ACC112 (cell line): ENCODE data around the gene PRKCZ.
"Not testable (repeated sequence)": the region's sequence is repeated elsewhere in the genome, so short reads cannot be mapped to it uniquely, and the experiment has no call there.

Experiments used
- H2AFZ ChIP-seq: fragments of 200-600 bp; sonication (generic); one replicate; pipeline ENCODE4 v1.6.0; 2017; ENCODE audit warnings: antibody characterized with exemption, low read length; ENCODE audit not compliant: unreplicated experiment
- H3K27ac ChIP-seq: fragments of 200-600 bp; sonication (generic); 2 replicates; pipeline ENCODE4 v1.5.1; 2014; ENCODE audit warnings: low read depth, mild to moderate bottlenecking, antibody characterized with exemption, low read length, moderate library complexity
- H3K27me3 ChIP-seq: fragments of 200-600 bp; sonication (generic); 2 replicates; pipeline ENCODE4 v1.6.1; 2014; ENCODE audit warnings: mild to moderate bottlenecking, antibody characterized with exemption, low read length, moderate library complexity, mixed read lengths; ENCODE audit not compliant: insufficient read depth
- H3K36me3 ChIP-seq: fragments of 200-600 bp; sonication (generic); 2 replicates; pipeline ENCODE4 v1.6.1; 2016; ENCODE audit warnings: mild to moderate bottlenecking, antibody characterized with exemption, low read length, moderate library complexity, mixed read lengths; ENCODE audit not compliant: insufficient read depth
- H3K4me1 ChIP-seq: fragments of 200-600 bp; sonication (generic); one replicate; pipeline ENCODE4 v1.6.1; 2016; ENCODE audit warnings: low read length, mixed read lengths; ENCODE audit not compliant: insufficient read depth, unreplicated experiment, control insufficient read depth
- H3K4me3 ChIP-seq: fragments of 200-600 bp; sonication (generic); 2 replicates; pipeline ENCODE4 v1.5.1; 2014; ENCODE audit warnings: mild to moderate bottlenecking, low read depth, low read length
- H3K79me2 ChIP-seq: fragments of 200-600 bp; sonication (generic); one replicate; pipeline ENCODE4 v1.6.0; 2016; ENCODE audit warnings: low read length; ENCODE audit not compliant: control insufficient read depth, unreplicated experiment, insufficient read depth

The PRKCZ gene

GRCh38 chr1:2088458-2088857 is 38.2 kb downstream of the PRKCZ start:
- Histone ChIP-seq H3K27ac (no peak overlapping the region), H3K27me3 (peaks cover 20% of the 10 kb centered on the region; the same call in 1 of the 2 replicates), H3K79me2 (no peaks in the 10 kb centered on the region)

GRCh38 chr1:2089051-2089450 is 38.8 kb downstream of the PRKCZ start:
- Histone ChIP-seq H3K27ac (no peak overlapping the region), H2AFZ (no peak overlapping the region), H3K4me1 (peaks cover 4% of the 10 kb centered on the region)

More at GRCh38 chr1:2088458-2088857, 38.2 kb downstream of the PRKCZ start:
- no peak overlapping the region for H3K4me3 ChIP-seq
- H2AFZ ChIP-seq = no peak overlapping the region
- peaks cover 4% of the 10 kb centered on the region for H3K4me1 ChIP-seq
- H3K36me3 ChIP-seq = no peaks in the 10 kb centered on the region

GRCh38 chr1:2090216-2090890 is 40.1 kb downstream of the PRKCZ start:
- Histone ChIP-seq H3K4me3 (no peak overlapping the region), H2AFZ (no peak overlapping the region), H3K27me3 (peaks cover 20% of the 10 kb centered on the region; the same call in 1 of the 2 replicates), H3K4me1 (peaks cover 4% of the 10 kb centered on the region), H3K79me2 (no peaks in the 10 kb centered on the region), H3K27ac (no peak overlapping the region), H3K36me3 (no peaks in the 10 kb centered on the region)

More at GRCh38 chr1:2089051-2089450, 38.8 kb downstream of the PRKCZ start:
- Histone ChIP-seq H3K27me3 (peaks cover 20% of the 10 kb centered on the region; the same call in 1 of the 2 replicates), H3K36me3 (no peaks in the 10 kb centered on the region), H3K79me2 (no peaks in the 10 kb centered on the region), H3K4me3 (no peak overlapping the region)

- H3K27me3 ChIP-seq = peaks cover 13% of the 10 kb centered on the region; the same call in 1 of the 2 replicates
- no peak overlapping the region for H3K27ac ChIP-seq
- H3K4me3 ChIP-seq = no peak overlapping the region
- no peaks in the 10 kb centered on the region for H3K79me2 ChIP-seq
- peaks cover 4% of the 10 kb centered on the region for H3K4me1 ChIP-seq
- H2AFZ ChIP-seq = no peak overlapping the region
- no peaks in the 10 kb centered on the region for H3K36me3 ChIP-seq
These were observed 41.7 kb downstream of the PRKCZ start for GRCh38 chr1:2091611-2092604.

- Histone ChIP-seq H3K36me3 (no peaks in the 10 kb centered on the region), H3K27ac (no peak overlapping the region), H2AFZ (no peak overlapping the region), H3K79me2 (no peaks in the 10 kb centered on the region), H3K27me3 (peaks cover 5% of the 10 kb centered on the region; the same call in 1 of the 2 replicates), H3K4me1 (peaks cover 1% of the 10 kb centered on the region), H3K4me3 (no peak overlapping the region)
These were observed 42.8 kb downstream of the PRKCZ start for GRCh38 chr1:2093055-2093454.

- Histone ChIP-seq H3K4me1 (no peaks in the 10 kb centered on the region), H3K79me2 (no peaks in the 10 kb centered on the region), H3K36me3 (no peaks in the 10 kb centered on the region), H2AFZ (no peak overlapping the region), H3K27me3 (peaks cover 4% of the 10 kb centered on the region; the same call in 1 of the 2 replicates), H3K27ac (no peak overlapping the region), H3K4me3 (no peak overlapping the region)
These were observed 43.4 kb downstream of the PRKCZ start for GRCh38 chr1:2093636-2094035.

- not testable (repeated sequence) for H3K36me3 ChIP-seq, H3K27ac ChIP-seq, H3K4me1 ChIP-seq, H3K4me3 ChIP-seq, H2AFZ ChIP-seq, H3K27me3 ChIP-seq, H3K79me2 ChIP-seq
These were observed 44.3 kb downstream of the PRKCZ start for GRCh38 chr1:2094269-2095158.

- Histone ChIP-seq H3K27me3 (peaks cover 1% of the 10 kb centered on the region; the same call in 1 of the 2 replicates), H3K4me3 (no peak overlapping the region), H2AFZ (no peak overlapping the region), H3K79me2 (no peaks in the 10 kb centered on the region), H3K4me1 (no peaks in the 10 kb centered on the region), H3K36me3 (no peaks in the 10 kb centered on the region), H3K27ac (no peak overlapping the region)
These were observed 45.2 kb downstream of the PRKCZ start for GRCh38 chr1:2095394-2095793.

GRCh38 chr1:2095981-2096736 is 45.9 kb downstream of the PRKCZ start:
- no peaks in the 10 kb centered on the region for H3K36me3 ChIP-seq

More at GRCh38 chr1:2095981-2096736, 45.9 kb downstream of the PRKCZ start:
- Histone ChIP-seq H2AFZ (no peak overlapping the region), H3K27ac (no peak overlapping the region), H3K4me3 (no peak overlapping the region), H3K27me3 (peaks cover 4% of the 10 kb centered on the region; the same call in 1 of the 2 replicates), H3K4me1 (no peaks in the 10 kb centered on the region), H3K79me2 (no peaks in the 10 kb centered on the region)
